ENCODE measurements around the gene NKD1. TPM values are rescaled to one million over a fixed set of nuclear protein-coding genes. Genes with fewer than 3 reads are reported as not detected.
"Not testable (repeated sequence)": the region's sequence is repeated elsewhere in the genome, so short reads cannot be mapped to it uniquely, and the experiment has no call there.

NKD1 gene
- total RNA-seq, result under 0.01 TPM in 1 of 2 replicates, not detected in the other

DNA sequence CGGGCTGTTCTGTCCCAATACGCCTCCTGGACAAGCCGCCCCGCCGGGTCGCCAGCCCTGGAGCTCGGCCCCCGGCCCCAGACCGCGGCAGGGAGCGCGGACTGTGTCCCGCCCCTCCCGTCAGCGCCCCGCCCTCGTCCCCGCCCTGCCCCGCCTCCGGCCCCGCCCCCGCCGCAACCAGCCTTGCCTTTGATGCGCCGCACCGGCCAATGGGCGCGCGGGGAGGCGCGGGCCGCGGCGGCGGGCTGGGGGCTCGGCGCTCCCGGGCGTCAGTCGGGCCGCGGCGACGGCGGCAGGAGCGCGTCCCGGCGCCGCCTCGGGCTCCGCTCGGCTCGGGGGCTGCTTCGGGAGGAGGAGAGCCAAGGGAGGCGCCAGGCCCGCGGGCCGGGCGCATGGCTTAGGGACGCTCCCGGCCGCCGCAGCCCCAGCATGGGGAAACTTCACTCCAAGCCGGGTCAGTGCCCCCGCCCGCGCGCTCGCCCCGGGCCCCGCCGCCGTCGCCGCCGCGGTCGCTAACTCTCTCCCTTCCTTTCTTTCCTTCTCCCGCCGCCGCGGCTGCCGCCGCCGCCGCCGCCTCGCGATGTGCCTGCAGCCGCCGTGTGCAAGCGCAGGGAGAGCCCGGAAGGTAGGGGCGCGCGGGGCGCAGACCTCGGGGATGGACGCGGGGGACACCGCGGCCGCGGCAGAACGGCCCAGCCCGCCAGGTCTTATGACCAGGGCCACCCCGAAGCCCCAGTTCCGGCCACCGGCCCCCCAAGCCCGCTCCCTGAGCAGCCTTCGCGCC is at the start of gene NKD1:
TSS of gene NKD1 (plus strand) at position 272 of the 784 bp plus-strand sequence. CDS start at position 430, 158 bp downstream.
- no peak for DNase-seq (ENCODE audit: low read depth)

DNA sequence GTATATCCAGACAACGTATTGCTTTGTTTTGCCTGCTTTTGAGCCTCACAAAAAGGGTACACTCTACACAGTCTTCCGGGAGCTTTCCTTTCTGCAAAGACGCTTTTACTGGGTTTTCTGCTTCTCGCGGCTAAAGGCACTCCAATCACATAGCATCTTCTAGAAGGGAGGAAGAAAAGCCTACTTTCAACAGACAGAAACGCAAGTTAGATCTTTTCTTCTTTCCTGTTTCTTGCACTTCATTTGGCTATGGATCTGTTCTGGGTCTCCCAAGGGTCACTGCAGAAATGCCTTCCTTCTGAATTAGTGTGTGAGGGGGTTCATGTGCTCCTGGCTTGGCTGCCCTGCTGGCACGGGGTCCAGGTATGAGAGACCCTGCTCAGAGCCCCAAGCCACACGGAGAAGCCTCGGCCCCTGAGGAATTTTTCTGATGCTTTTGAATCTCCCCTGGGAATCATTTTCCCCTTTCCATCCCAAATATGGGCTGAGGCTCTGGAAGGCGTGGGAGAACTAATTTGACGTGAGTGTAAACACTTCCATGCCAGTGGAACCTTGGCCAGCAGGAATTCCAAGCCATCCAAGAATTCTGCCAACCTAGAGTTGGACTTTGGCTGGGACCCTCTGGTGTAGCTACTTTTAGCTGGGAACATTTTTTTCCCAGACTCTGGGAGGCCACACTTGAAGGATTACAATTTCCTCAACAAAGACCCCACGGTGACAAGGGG is 49.6 kb upstream of the NKD1 start:
- no peak for DNase-seq (ENCODE audit: low read depth)

GRCh38 chr16:50499254-50499653 is 48.9 kb upstream of the NKD1 start:
- DNase-seq (ENCODE audit: low read depth), result no peak

- no peak for DNase-seq (ENCODE audit: low read depth)
Measured at GRCh38 chr16:50500171-50500874, 47.9 kb upstream of the NKD1 start.

- no peak for DNase-seq (ENCODE audit: low read depth)
Measured at GRCh38 chr16:50501251-50501650, 46.9 kb upstream of the NKD1 start.

DNA sequence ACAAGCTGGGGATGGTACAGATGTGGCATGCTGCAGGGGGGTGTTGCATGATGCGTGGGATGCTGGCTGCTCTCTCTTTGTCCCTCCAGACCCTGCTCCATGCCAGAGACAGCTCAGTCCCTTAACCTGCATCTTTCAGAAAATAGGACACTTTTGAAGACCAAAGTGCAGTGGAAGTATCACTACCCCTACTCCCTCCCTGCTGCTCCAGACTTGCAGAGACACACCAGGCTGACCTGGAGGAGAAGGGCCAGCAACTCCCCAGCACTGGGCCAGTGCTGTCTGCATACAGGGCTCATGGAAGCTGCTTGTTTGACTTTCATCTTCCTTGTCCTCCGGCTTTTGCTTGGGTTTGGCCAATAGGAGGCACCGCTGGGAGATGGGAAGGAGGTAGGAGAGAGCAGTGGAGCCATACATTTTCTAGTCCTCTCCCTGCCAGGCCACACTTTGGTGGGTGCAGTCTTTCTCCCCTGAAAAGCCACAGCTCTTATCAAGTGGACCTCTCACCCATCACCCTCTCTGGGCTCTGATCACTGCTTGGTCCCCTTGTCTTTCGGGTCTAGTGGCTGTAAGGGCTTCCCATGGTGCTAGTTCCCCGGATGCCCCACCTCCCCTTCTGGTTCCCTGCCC is 46.1 kb upstream of the NKD1 start:
- no peak for DNase-seq (ENCODE audit: low read depth)

DNA sequence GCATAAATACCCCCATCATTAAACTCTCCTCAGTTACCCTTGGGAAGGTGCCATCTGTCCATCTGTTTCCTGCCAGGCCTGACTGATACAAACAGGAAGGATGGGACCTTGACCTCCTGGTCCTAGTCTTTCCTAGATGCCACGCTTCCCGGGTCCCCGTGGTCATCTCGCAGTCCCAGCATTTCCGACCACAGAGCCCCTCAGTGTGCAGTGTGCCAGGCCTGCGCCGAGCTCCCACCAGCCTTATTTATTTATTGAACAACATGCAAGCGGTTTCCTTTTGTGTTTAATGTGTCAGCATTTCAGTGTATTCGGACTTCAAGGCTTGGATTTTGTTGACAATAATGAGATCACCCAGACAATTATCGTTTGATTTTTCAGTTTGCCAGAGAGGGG is 45.6 kb upstream of the NKD1 start:
- no peak for DNase-seq (ENCODE audit: low read depth)

DNA sequence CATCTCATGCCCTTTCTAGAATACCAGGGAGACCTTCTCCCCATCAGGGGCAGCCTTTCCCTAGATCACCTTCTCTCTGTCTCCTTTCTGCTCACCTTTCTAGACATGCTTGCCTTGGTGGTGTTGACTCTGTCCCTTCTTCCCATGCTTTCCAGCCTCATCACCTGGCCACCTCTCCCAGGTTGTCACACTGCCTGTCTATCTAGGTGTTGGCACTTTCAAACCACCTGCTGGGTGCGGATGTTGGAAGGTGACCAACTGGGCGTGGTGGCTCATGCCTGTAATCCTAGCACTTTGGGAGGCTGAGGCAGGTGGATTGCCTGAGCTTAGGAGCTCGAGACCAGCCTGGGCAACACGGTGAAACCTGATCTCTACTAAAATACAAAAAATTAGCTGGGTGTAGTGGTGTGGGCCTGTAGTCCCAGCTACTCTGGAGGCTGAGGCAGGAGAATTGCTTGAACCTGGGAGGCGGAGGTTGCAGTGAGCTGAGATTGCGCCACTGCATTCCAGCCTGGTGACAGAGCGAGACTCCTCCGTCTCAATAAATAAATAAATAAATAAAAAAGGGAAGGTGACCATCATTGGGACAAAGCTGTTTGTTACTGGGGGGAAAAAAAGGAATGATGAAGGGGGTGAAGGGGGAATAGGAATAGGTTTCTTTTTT is 44.2 kb upstream of the NKD1 start:
- not testable (repeated sequence) for DNase-seq (ENCODE audit: low read depth)

- DNase-seq (ENCODE audit: low read depth), result no peak
Measured at GRCh38 chr16:50505115-50505514, 43.1 kb upstream of the NKD1 start.

DNA sequence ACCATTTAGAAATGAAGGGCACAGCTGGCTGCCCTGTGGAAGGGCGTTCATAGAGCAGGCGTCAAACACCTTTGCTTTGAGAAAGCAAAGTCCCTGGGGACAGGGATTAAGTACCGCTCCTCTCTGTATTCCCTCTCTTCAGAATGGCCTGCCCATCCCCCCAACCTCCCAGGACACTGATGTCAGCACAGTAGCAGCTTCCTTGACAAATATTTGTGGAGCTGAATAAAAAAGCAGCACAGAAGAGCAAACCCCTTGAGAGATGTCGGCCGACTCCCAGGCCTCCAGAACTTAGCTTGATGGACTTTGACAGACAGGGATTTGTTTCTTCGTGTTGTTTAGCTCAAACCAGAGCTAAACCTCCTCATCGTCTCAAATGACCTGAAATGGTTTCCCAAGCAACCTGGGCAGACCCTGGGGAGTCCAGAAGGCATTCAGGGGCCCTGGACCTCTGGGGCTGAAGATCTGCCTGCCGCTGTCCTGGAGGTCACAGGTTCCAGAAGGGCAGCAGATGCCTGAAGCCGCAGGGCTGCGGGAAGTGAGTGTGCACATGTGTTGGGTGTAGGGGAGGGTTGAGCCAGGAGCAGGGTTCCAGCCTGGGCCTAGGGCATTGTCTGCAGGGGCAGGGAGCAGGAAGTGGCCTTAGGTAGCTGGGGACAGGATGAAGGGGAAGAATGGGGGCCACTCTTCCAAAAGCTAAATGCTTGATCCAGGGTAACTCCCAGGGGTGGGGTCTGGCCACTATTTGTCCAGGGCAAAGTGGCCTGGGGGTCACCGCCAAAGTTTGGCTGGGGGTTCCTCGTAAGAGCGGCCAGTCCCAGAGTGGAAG is 42.3 kb upstream of the NKD1 start:
- no peak for DNase-seq (ENCODE audit: low read depth)

GRCh38 chr16:50506543-50506937 is 41.7 kb upstream of the NKD1 start:
- no peak for DNase-seq (ENCODE audit: low read depth)

DNA sequence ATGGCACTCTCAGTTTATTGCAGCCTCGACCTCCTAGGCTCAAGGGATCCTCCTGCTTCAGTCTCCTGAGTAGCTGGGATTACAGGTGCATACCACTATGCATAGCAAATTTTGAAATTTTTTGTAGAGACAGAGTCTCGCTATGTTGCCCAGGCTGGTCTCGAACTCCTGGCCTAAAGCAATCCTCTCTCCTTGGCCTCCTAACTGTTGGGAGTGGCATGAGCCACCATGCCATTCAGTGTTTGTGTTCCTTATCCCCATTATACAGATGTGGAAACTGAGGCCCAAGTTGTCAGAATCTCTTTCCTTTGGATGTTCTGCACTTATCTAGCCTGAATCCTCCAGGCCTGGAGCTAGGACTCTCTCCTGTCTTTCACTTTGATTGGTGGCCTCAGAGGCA is 40.8 kb upstream of the NKD1 start:
- DNase-seq (ENCODE audit: low read depth), result no peak

- DNase-seq (ENCODE audit: low read depth), result peak; percentile 7
Measured at GRCh38 chr16:50509521-50510341, 38.5 kb upstream of the NKD1 start.

- DNase-seq (ENCODE audit: low read depth), result no peak
Measured at GRCh38 chr16:50515218-50515617, 33.0 kb upstream of the NKD1 start.

GRCh38 chr16:50516401-50516800 is 31.8 kb upstream of the NKD1 start:
- DNase-seq (ENCODE audit: low read depth), result no peak

- no peak for DNase-seq (ENCODE audit: low read depth)
Measured at GRCh38 chr16:50516890-50517289, 31.3 kb upstream of the NKD1 start.

- no peak for DNase-seq (ENCODE audit: low read depth)
Measured at GRCh38 chr16:50517450-50518252, 30.5 kb upstream of the NKD1 start.

DNA sequence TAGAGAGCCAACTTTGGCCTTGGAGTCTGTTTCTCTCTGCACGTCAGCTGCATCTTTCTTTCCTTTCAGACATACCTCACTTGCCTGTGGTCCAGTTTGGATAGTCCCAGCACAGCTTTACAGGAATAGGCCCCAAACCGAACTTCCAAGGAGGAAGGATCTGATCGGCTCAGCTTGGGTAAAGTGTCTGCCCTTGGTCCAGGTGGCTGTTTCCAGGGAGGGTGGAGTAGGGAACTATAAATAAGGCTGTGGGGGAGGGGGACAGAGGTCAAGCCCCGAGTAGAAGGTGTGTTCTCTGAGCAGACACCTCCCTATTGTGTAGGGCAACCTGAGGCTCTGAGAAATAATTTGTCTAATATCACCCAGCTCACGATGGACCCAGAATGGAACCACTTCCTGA is 29.2 kb upstream of the NKD1 start:
- DNase-seq (ENCODE audit: low read depth), result no peak

DNA sequence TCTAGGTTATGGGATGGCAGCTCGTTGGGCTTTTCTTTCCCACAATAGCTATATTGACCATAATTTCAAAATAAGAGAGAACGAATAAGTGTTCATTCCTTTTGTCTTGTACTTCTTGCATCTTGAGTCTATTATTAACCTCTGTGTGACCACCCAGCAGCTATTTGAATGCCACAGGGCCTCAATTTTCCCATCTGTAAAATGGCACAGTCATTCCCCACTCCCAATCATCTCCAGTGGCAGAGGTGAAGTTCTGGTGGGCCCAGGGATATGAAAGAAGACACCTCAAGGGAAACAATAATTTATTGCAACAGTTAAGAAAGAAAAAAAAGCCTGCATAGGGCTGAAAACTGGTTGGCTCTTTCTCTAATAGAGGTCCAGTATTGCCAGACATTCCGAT is 28.6 kb upstream of the NKD1 start:
- no peak for DNase-seq (ENCODE audit: low read depth)

Data from renal cortical epithelial cell (primary cell).